GM10248 (cell line): Measurements from ENCODE around the gene COL4A2.

Experiments used
- CTCF ChIA-PET: fragments of 300-600 bp; sonication (Branson Sonifier 250); formaldehyde crosslinking; extraction: SDS; loops from one replicate; lab custom pipeline; 2021; ENCODE audit warnings: antibody characterized with exemption; lab: Yijun Ruan, JAX
- POLR2A ChIA-PET: fragments of 350-650 bp; sonication (Branson Sonifier 250); formaldehyde crosslinking; extraction: SDS; loops from one replicate; lab custom pipeline; 2020; ENCODE audit warnings: antibody characterized with exemption; lab: Yijun Ruan, JAX
- DNase-seq: peaks from one replicate; pipeline ENCODE4 v3.0.0; 2012; ENCODE audit errors: extremely low spot score
- TF ChIP-seq, protein P1 (sequence below): IDR thresholded peaks from 2 replicates; pipeline ENCODE4 v1.5.1; 2012; ENCODE audit warnings: mild to moderate bottlenecking, low read depth; ENCODE audit errors: extremely low read depth, missing control alignments, control extremely low read depth

The COL4A2 gene

GRCh38 chr13:110330491-110331011 is 23.5 kb downstream of the COL4A2 start:
- no peak for DNase-seq
- ChIA-PET POLR2A (no interaction called here), CTCF (interaction anchor here (1.1 kb wide), 1 partner anchor 33 kb away, joined by 4 read pairs; no protein-coding TSS in a partner anchor)
- TF ChIP-seq, protein P1, sequence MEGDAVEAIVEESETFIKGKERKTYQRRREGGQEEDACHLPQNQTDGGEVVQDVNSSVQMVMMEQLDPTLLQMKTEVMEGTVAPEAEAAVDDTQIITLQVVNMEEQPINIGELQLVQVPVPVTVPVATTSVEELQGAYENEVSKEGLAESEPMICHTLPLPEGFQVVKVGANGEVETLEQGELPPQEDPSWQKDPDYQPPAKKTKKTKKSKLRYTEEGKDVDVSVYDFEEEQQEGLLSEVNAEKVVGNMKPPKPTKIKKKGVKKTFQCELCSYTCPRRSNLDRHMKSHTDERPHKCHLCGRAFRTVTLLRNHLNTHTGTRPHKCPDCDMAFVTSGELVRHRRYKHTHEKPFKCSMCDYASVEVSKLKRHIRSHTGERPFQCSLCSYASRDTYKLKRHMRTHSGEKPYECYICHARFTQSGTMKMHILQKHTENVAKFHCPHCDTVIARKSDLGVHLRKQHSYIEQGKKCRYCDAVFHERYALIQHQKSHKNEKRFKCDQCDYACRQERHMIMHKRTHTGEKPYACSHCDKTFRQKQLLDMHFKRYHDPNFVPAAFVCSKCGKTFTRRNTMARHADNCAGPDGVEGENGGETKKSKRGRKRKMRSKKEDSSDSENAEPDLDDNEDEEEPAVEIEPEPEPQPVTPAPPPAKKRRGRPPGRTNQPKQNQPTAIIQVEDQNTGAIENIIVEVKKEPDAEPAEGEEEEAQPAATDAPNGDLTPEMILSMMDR = no peak

GRCh38 chr13:110331362-110331761 is 24.3 kb downstream of the COL4A2 start:
- DNase-seq = no peak
- TF ChIP-seq, protein P1 = no peak
- CTCF ChIA-PET = interaction anchor here (0.8 to 1.1 kb wide), 2 partner anchors 32 to 148 kb away, joined by 3 to 4 read pairs; no protein-coding TSS in a partner anchor
- POLR2A ChIA-PET = no interaction called here

DNA sequence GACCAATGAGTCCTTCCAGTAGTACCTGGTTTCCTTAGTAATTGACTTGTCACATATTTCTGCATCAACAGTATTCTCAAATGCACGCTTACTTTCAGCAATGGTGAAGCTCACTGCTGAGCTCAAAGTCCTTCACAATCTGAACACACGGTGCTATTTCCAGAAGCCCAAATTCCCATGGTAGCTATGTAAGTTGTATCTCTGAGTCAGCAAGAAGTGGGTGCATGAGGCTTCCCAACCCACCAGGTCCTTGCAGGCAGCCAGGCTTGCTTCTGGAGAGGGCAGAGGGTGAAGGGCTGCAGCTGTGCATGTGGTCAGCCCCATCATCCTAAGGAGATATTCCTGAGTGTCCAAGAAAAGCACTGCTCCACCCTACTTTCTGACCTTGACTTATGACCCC is 25.7 kb downstream of the COL4A2 start:
- ChIA-PET CTCF (interaction anchor here (0.8 to 1.4 kb wide), 2 partner anchors 12 to 25 kb away, joined by 3 read pairs; no protein-coding TSS in a partner anchor), POLR2A (no interaction called here)
- TF ChIP-seq, protein P1 = no peak
- no peak for DNase-seq

DNA sequence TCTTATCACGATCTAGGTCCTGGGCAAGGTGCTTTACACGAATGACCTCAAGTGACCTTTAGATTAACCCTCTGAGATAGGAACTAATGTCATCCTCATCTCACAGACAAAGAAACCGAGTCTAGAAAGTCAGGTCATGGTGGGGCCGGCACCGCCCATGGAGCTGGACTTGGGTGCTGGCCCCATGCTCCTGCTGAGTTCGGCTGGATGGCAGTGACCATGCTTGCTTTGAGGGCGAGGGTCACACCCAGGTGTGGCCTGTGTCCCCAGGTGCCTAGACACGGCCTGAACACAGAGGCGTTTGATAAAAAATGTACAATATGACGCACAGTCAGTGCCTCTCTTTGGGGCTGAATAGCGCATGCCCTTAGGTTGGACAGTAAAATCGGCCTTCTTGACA is 26.8 kb downstream of the COL4A2 start:
- DNase-seq = no peak
- TF ChIP-seq, protein P1 = no peak
- CTCF ChIA-PET = interaction anchor here (0.8 to 1.4 kb wide), 2 partner anchors 11 to 26 kb away, joined by 3 read pairs; no protein-coding TSS in a partner anchor
- POLR2A ChIA-PET = no interaction called here

GRCh38 chr13:110334256-110334655 is 27.2 kb downstream of the COL4A2 start:
- CTCF ChIA-PET = no interaction called here
- POLR2A ChIA-PET = no interaction called here
- DNase-seq = no peak
- TF ChIP-seq, protein P1 = no peak

- ChIA-PET POLR2A (no interaction called here), CTCF (no interaction called here)
Measured at GRCh38 chr13:110334841-110335490, 27.9 kb downstream of the COL4A2 start.

More at GRCh38 chr13:110334841-110335490, 27.9 kb downstream of the COL4A2 start:
- TF ChIP-seq, protein P1 = no peak
- DNase-seq = no peak
